Effector memory CD8-positive, alpha-beta T cell (primary cell): ENCODE data around the gene CFAP74.
"Not testable (repeated sequence)": the region's sequence is repeated elsewhere in the genome, so short reads cannot be mapped to it uniquely, and the experiment has no call there.

ENCODE experiments used
- ATAC-seq: fragments of 150-1000 bp; cut with Tn5 transposase; replicated peaks from 2 replicates; pipeline ENCODE4 v1.10.0; 2021; ENCODE audit warnings: mild to moderate bottlenecking, moderate library complexity
- DNase-seq, 3 experiments: peaks; one replicate each; pipeline ENCODE4 v3.0.0; 2021
- H3K27ac Mint-ChIP-seq, 2 donors: one replicate each; pipeline ENCODE4 v1.8.0; 2022; ENCODE audit warnings: mild to moderate bottlenecking in 2 of 2, mixed read lengths in 2 of 2, moderate library complexity in 2 of 2
- H3K27me3 Mint-ChIP-seq, 2 donors: one replicate each; pipeline ENCODE4 v1.8.0; 2022; ENCODE audit warnings: mixed read lengths in 2 of 2
- H3K36me3 Mint-ChIP-seq: one replicate; pipeline ENCODE4 v1.8.0; 2022; ENCODE audit warnings: mild to moderate bottlenecking, moderate library complexity, mixed read lengths; ENCODE audit not compliant: insufficient read depth
- H3K4me1 Mint-ChIP-seq, 2 donors: one replicate each; pipeline ENCODE4 v1.8.0; 2022; ENCODE audit warnings: low read depth in 2 of 2, mixed read lengths in 2 of 2
- H3K4me3 Mint-ChIP-seq, 2 donors: one replicate each; pipeline ENCODE4 v1.8.0; 2022; ENCODE audit warnings: mild to moderate bottlenecking in 2 of 2, mixed read lengths in 2 of 2, moderate library complexity in 2 of 2
- H3K9me3 Mint-ChIP-seq, 2 donors: one replicate each; pipeline ENCODE4 v1.8.0; 2022; ENCODE audit warnings: mixed read lengths in 2 of 2

Gene CFAP74

GRCh38 chr1:1893997-1894353, 109.6 kb downstream of the CFAP74 start:
- Mint-ChIP-seq H3K9me3 (no peaks in the 10 kb centered on the region), H3K4me3 (no peak overlapping the region), H3K27me3 (peaks cover 9 to 20% of the 10 kb centered on the region in 2 donors), H3K4me1 (peaks cover 24 to 29% of the 10 kb centered on the region in 2 donors), H3K36me3 (peaks cover 19% of the 10 kb centered on the region), H3K27ac (peak overlapping the region in 1 of 2 donors; percentile 84)
- DNase-seq (no peak), ATAC-seq (no peak)

GRCh38 chr1:1893291-1893985, 110.1 kb downstream of the CFAP74 start:
- H3K27me3 Mint-ChIP-seq: peaks cover 9 to 20% of the 10 kb centered on the region in 2 donors
- peaks cover 29 to 34% of the 10 kb centered on the region in 2 donors for H3K4me1 Mint-ChIP-seq
- H3K4me3 Mint-ChIP-seq: peak overlapping the region; percentile 87 to 92
- ATAC-seq: no peak
- H3K9me3 Mint-ChIP-seq: no peaks in the 10 kb centered on the region
- no peak for DNase-seq
- peaks cover 25% of the 10 kb centered on the region for H3K36me3 Mint-ChIP-seq
- H3K27ac Mint-ChIP-seq: peak overlapping the region in 1 of 2 donors; percentile 84

GRCh38 chr1:1892763-1893120, 110.8 kb downstream of the CFAP74 start:
- H3K36me3 Mint-ChIP-seq: peaks cover 32% of the 10 kb centered on the region
- H3K27ac Mint-ChIP-seq: peak overlapping the region; percentile 91 to 95
- H3K4me3 Mint-ChIP-seq: peak overlapping the region; percentile 87 to 92
- H3K4me1 Mint-ChIP-seq: peaks cover 33 to 41% of the 10 kb centered on the region in 2 donors
- no peak for ATAC-seq
- H3K9me3 Mint-ChIP-seq: no peaks in the 10 kb centered on the region
- peaks cover 9 to 20% of the 10 kb centered on the region in 2 donors for H3K27me3 Mint-ChIP-seq
- no peak for DNase-seq

DNA sequence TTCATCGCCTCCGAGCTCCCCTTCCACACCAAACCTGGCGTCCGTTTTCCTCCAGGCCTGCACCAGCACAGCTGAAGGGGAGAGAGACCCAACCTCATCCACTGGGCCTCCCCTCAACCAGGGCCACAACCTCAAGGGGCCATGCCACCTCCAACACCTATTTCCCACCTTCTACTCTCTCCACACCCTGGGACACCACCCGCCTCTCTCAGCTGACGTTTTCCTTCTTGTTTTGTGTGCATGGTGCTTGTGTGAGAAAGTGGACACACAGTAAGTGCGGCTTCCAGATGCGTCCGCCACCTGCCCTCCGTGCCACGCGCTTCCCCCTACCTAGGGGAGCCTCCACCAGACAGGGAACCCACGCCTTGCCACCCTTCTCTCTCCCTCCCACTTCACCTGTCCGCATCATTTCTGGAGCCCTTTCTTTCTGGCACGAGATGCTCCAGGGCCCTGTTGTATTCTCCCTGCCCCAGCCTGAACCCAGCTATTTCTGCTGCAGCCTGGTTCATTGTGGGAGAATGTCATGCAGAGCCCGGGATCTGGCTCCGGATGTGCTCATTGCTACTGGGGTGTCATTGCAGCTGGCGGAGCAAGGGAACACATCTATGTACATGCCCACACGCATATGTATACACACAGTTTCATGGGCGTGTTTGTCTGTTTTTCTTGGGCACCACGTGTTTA, 111.4 kb downstream of the CFAP74 start:
- H3K4me1 Mint-ChIP-seq: peaks cover 36 to 46% of the 10 kb centered on the region in 2 donors
- no peaks in the 10 kb centered on the region for H3K9me3 Mint-ChIP-seq
- peaks cover 33% of the 10 kb centered on the region for H3K36me3 Mint-ChIP-seq
- peak overlapping the region; percentile 91 to 95 for H3K27ac Mint-ChIP-seq
- peak overlapping the region; percentile 87 to 92 for H3K4me3 Mint-ChIP-seq
- no peak for DNase-seq
- no peak for ATAC-seq
- H3K27me3 Mint-ChIP-seq: peaks cover 9 to 20% of the 10 kb centered on the region in 2 donors

DNA sequence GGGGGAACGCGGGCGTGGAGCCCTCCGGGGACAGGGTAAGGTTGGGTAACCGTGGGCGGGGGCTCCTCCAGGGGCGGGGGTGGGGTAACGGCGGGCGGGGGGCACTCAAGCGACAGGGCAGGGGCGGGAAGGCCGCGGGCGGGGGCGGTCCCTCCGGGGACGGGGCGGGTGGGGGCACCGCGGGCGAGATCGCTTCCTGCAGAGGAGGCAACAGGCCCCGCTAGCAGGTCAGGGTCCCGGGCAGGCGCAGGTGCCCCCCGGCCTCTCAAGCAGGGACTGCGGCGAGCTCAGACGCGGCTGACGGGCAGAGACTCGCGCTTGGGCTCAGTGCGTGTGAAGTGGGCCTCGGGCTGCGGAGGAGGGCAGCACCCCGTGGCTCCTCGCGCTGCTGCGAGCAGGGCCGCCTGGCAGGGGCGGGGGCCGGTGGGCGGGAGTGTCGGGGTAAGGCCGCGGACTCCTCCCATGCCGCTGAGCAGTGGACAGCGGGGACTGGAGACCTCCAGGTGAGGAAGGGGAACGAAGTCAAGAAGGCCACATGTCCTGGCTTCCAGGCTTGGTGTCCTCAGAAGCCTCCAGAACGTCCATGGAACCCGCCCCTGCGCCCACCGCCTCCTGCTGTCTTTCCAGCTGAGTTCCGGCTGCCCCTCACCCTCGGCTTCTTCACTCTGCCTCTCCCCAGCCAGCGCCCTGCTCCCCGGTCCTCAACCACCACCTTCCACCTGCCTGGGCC, 112.1 kb downstream of the CFAP74 start:
- ATAC-seq (peak; percentile 52), DNase-seq (peak in 2 of 3 experiments; percentile 37 to 49)
- peak overlapping the region; percentile 87 to 92 for H3K4me3 Mint-ChIP-seq
- peak overlapping the region; percentile 91 to 95 for H3K27ac Mint-ChIP-seq
- peaks cover 40 to 51% of the 10 kb centered on the region in 2 donors for H3K4me1 Mint-ChIP-seq
- H3K36me3 Mint-ChIP-seq: peaks cover 40% of the 10 kb centered on the region
- H3K27me3 Mint-ChIP-seq: peaks cover 9 to 20% of the 10 kb centered on the region in 2 donors
- H3K9me3 Mint-ChIP-seq: no peaks in the 10 kb centered on the region

DNA sequence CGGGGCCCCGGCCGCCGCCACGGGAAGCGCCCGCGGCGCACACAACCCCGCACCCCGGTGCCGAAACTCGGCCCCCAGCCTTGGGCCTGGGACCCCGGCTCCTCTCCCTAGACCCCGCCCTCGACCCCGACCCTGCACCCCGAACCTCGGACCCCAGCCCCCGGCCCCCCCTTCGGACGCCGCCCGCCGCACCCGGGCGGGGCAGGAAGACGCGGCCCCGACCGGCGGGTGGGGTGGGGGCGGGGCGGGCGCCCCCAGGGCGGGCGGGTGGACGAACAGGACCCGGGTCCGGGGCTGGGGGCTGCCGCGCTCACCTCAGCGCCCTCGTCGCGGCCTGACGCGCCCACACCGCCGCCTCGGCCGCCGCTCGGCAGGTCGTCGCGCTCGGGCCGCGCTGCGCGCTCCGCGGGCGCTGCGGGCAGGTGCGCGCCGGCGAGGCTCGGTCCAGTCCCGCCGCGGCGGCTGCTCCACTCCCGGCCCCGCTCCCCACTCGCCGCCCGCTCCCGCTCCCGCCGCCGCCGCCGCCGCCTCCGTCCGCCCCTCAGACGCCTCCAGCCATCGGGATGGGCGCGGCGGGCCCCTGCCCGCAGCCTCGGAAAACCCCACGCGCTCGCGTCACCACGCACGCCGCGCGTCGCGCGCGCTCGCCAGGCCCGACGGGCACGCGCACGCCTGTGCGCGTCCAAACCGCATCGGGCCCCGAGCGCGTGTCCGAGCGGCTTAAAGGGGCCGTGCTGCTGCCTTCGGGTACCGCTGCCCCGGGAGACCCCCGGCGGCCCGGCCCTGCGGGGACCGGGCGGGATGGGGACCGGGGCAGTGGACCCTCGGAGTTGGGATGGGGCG, 112.9 kb downstream of the CFAP74 start, which contains the start of gene GNB1:
TSS of gene GNB1 (minus strand) at position 582 of the 843 bp plus-strand sequence. CDS start 65,634 bp downstream, outside the sequence.
- Mint-ChIP-seq H3K4me1 (peaks cover 44 to 56% of the 10 kb centered on the region in 2 donors), H3K27me3 (peaks cover 9 to 15% of the 10 kb centered on the region in 2 donors), H3K36me3 (peaks cover 45% of the 10 kb centered on the region), H3K4me3 (peak within 1 kb of the TSS; percentile 87 to 92), H3K9me3 (no peaks in the 10 kb centered on the region), H3K27ac (peak within 1 kb of the TSS; percentile 91 to 95)
- peak; percentile 79 for ATAC-seq
- DNase-seq: peak; percentile 81 to 91 (median 90)

DNA sequence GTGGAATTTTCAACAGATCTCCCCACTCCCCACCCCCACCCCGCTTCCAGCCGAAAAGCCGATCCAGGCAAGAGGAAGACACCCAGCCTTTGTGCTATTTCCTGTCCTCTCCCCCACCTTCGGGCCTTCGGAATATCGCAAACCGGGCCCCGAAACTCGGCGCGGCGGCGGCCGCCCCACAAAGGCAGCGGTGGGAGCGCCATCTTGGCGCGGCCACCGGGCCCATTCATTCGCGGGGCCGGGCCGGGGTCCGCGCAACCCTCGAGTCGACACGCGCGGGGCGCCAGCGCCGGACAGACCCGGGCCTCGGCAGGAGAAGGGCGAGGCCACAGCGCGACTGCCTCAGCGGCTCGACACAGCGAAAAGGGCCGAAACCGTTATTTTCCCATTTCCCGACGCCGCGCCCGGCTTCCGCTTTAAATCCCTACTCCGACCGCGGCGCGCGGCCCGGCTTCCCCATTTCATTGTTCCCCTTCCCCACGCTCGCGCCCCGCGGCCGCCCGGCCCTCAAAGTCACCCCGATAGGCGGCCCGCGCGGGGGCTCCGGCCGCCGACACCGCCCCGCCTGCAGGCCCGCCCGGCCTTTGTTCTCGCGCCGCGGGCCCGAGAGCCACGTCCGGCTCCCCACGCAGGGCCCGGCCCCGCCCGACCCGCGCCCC, 113.6 kb downstream of the CFAP74 start:
- peaks cover 41 to 54% of the 10 kb centered on the region in 2 donors for H3K4me1 Mint-ChIP-seq
- ATAC-seq: peak; percentile 40

GRCh38 chr1:1889090-1889750, 114.4 kb downstream of the CFAP74 start:
- H3K4me1 Mint-ChIP-seq: peaks cover 39 to 49% of the 10 kb centered on the region in 2 donors
- H3K27me3 Mint-ChIP-seq: no peaks in the 10 kb centered on the region
- DNase-seq (no peak), ATAC-seq (no peak)
- H3K27ac Mint-ChIP-seq: peak overlapping the region; percentile 49 to 88
- H3K36me3 Mint-ChIP-seq: peaks cover 60% of the 10 kb centered on the region
- H3K4me3 Mint-ChIP-seq: peak overlapping the region; percentile 73 to 77
- no peaks in the 10 kb centered on the region for H3K9me3 Mint-ChIP-seq

More for the DNA sequence above, 113.6 kb downstream of the CFAP74 start:
- Mint-ChIP-seq H3K4me3 (peak overlapping the region; percentile 73 to 77), H3K36me3 (peaks cover 52% of the 10 kb centered on the region), H3K9me3 (no peaks in the 10 kb centered on the region), H3K27me3 (peaks cover 6 to 7% of the 10 kb centered on the region in 2 donors), H3K27ac (peak overlapping the region; percentile 49 to 88)
- DNase-seq: peak; percentile 20 to 38 (median 33)

DNA sequence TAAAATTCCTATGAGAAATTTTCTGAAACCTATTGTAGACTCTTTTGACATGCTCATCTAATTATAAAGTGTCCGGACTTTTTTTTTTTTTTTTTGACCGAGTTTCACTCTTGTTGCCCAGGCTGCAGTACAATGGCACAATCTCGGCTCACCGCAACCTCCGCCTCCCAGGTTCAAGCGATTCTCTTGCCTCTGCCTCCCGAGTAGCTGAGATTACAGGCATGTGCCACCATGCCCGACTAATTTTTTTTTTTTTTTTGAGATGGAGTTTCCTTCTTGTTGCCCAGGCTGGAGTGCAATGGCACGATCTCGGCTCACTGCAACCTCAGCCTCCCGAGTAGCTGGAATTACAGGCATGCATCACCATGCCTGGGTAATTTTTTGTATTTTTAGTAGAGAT, 119.7 kb downstream of the CFAP74 start:
- peaks cover 55 to 67% of the 10 kb centered on the region in 2 donors for H3K4me1 Mint-ChIP-seq
- H3K27me3 Mint-ChIP-seq, DNase-seq, H3K9me3 Mint-ChIP-seq: not testable (repeated sequence)
- H3K36me3 Mint-ChIP-seq: peaks cover 88% of the 10 kb centered on the region
- peak; percentile 11 for ATAC-seq
- peak overlapping the region; percentile 50 to 74 for H3K4me3 Mint-ChIP-seq
- H3K27ac Mint-ChIP-seq: peak overlapping the region; percentile 71 to 85

DNA sequence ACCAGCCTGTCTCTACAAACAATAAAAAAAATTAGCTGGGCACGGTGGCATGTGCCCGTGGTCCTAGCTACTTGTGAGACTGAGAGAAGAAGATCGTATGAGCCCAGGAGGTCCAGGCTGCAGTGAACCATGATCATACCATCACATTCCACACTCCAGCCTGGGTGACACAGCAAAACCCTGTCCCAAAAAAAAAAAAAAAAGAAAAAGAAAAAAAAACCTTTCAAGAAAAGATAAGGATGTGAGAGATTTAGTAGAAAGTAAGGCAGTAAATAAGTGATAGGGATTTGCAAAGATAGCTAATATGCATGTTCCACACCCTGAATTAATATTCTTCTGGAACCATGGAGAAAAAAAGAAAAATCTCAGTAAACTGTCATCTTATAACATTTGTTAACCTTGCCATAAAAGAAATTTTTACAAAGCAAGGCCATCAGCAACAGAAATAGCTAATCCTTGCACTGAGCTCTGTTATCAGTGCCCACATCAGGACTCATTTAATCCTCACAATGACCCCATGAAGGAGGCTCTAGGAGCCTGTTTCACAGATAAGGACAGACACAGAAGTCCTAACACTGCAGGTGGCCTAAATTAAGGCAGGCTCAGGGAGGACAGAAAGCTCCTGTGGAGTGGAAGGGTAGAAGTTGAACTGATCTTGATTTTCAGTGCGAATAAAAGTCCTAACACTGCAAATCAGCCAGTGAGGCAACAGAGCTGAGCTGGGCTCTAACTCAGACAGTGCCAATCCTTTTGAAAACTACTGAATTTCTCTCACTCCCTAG, 120.3 kb downstream of the CFAP74 start:
- Mint-ChIP-seq H3K4me3 (peak overlapping the region; percentile 50 to 74), H3K9me3 (no peaks in the 10 kb centered on the region), H3K27me3 (no peaks in the 10 kb centered on the region), H3K4me1 (peaks cover 55 to 67% of the 10 kb centered on the region in 2 donors), H3K36me3 (peaks cover 88% of the 10 kb centered on the region), H3K27ac (peak overlapping the region in 1 of 2 donors; percentile 85)
- DNase-seq (no peak), ATAC-seq (peak; percentile 35)

DNA sequence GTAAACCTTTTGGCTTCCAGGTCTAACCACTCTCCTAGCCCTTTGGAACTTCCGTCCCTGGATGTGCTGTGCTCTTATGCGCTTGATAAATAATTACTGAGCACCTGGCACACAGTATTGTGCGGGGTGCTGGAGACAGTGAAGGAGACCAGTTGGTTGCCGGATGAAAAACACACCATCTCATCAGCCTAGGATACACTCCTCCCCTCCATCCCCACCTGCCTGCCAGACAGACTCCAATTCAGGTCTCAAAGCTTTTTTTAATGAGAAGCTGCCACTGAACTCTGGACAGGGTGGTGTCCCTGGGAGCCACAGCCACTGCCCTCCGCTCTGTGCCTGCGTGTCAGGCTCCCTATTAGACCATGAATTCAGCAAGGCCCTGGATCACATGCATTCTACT, 121.9 kb downstream of the CFAP74 start:
- Mint-ChIP-seq H3K4me1 (peaks cover 54 to 63% of the 10 kb centered on the region in 2 donors), H3K27ac (peak overlapping the region; percentile 79 to 88), H3K36me3 (peaks cover 82% of the 10 kb centered on the region), H3K9me3 (no peaks in the 10 kb centered on the region), H3K4me3 (peak overlapping the region; percentile 50 to 74), H3K27me3 (no peaks in the 10 kb centered on the region)
- DNase-seq (no peak), ATAC-seq (no peak)
